Brain microvascular endothelial cell (primary cell): ENCODE data around the gene MPHOSPH9.

Experiments
- DNase-seq: peaks from one replicate; pipeline ENCODE4 v3.0.0-alpha.2; 2020
- H3K27ac ChIP-seq: fragments of 250-450 bp; sonication (Bioruptor Pico); 2 replicates; pipeline ENCODE4 v1.5.1; 2020; ENCODE audit warnings: mild to moderate bottlenecking, moderate library complexity
- H3K27me3 ChIP-seq: fragments of 250-450 bp; sonication (Bioruptor Pico); replicated peaks from 2 replicates; pipeline ENCODE4 v1.5.1; 2020; ENCODE audit warnings: mild to moderate bottlenecking
- H3K36me3 ChIP-seq: fragments of 250-450 bp; sonication (Bioruptor Pico); replicated peaks from 2 replicates; pipeline ENCODE4 v1.5.1; 2020; ENCODE audit warnings: mild to moderate bottlenecking
- H3K4me3 ChIP-seq: 2 replicates; pipeline ENCODE4 v1.5.1; 2011; ENCODE audit warnings: low read depth, mild to moderate bottlenecking, control low read depth, low read length, moderate library complexity
- in situ Hi-C: cut with HindIII; loops from 2 replicates; pipeline ENCODE4 v1.10.0; 2017; ENCODE audit warnings: low sequenced_read_pairs, low pct_ligation_motif_present
- TF ChIP-seq, protein P1 (sequence below): IDR thresholded peaks from 2 replicates; pipeline ENCODE4 v1.5.1; 2011; ENCODE audit warnings: low read depth, mild to moderate bottlenecking, moderate library complexity, low read length, control low read depth, inconsistent platforms; ENCODE audit errors: missing control alignments

The MPHOSPH9 gene

DNA sequence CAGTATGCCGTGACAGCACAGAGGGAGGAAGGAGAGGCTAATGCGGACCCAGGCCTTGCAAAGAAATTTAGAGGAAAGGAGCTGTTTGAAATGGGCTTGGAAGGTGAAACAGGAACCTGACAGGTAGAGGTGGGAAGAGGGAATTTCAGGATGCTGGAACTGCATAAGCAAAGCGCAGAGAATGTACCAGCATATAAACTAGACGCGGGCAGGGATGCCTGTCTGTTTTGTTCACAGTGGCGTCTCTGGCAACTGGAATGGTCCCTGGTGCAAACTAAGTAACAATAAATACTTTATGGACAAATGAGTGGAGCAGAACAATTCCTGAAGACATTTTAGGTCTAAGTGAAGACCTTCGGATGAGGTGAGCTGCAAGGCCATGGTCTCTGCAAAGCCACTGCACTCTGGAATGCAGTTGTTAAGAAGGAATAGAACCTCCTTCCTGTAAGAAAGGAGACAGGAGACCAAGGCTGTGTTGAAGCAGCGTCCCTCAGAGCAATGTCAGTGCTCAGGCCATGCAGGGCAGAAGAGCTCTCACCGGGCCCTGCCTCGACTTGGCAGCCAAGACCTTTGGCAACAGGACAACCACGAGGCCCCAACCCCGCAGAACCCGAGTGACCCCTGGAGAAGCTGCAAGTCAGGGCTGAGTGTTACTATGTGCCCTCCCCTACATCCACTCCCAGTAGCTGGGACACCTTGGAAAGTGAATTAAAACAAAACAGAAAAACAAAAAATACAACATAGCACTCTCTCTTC is 124.8 kb downstream of the MPHOSPH9 start:
- H3K27ac ChIP-seq: no peak overlapping the region
- no peaks in the 10 kb centered on the region for H3K36me3 ChIP-seq
- DNase-seq: no peak
- no peak overlapping the region for H3K4me3 ChIP-seq
- in situ Hi-C loops: no loop called here
- TF ChIP-seq, protein P1, sequence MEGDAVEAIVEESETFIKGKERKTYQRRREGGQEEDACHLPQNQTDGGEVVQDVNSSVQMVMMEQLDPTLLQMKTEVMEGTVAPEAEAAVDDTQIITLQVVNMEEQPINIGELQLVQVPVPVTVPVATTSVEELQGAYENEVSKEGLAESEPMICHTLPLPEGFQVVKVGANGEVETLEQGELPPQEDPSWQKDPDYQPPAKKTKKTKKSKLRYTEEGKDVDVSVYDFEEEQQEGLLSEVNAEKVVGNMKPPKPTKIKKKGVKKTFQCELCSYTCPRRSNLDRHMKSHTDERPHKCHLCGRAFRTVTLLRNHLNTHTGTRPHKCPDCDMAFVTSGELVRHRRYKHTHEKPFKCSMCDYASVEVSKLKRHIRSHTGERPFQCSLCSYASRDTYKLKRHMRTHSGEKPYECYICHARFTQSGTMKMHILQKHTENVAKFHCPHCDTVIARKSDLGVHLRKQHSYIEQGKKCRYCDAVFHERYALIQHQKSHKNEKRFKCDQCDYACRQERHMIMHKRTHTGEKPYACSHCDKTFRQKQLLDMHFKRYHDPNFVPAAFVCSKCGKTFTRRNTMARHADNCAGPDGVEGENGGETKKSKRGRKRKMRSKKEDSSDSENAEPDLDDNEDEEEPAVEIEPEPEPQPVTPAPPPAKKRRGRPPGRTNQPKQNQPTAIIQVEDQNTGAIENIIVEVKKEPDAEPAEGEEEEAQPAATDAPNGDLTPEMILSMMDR: no peak
- no peaks in the 10 kb centered on the region for H3K27me3 ChIP-seq

DNA sequence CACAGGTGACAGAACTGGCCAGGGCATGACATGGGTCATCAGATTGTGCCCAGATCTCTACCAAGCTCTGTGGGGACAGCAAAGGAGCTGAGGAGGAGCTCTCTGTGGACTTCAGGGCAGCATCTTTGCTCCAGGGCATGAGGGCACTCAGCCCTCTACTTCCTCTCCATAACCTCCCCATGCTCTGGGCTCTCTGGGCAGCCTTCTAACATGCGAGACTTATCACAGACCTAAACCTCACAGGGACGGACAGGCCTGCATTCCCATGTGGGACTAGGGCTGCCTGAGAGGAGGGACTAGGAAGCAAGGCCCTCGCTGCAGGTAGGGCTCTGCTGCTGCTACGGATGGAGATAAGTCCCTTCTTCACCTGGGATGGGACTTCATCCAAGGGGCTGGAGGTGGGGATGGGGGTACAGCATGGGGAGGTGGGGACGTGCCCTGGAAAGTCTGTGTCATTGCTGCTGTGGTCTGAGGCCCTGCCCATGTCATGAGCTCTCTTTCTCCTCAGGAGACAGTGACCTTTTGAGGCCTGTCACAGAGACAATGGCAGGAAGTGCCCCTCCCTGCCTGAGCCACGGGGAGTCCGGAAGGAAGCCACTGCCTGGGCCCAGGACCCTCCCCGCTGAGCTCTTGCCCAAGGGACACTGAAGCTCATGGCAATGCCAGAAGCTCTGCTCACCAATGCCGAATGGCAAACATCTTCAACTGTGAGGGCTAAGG is 126.1 kb downstream of the MPHOSPH9 start:
- in situ Hi-C loops: no loop called here
- no peak for DNase-seq
- TF ChIP-seq, protein P1: no peak

DNA sequence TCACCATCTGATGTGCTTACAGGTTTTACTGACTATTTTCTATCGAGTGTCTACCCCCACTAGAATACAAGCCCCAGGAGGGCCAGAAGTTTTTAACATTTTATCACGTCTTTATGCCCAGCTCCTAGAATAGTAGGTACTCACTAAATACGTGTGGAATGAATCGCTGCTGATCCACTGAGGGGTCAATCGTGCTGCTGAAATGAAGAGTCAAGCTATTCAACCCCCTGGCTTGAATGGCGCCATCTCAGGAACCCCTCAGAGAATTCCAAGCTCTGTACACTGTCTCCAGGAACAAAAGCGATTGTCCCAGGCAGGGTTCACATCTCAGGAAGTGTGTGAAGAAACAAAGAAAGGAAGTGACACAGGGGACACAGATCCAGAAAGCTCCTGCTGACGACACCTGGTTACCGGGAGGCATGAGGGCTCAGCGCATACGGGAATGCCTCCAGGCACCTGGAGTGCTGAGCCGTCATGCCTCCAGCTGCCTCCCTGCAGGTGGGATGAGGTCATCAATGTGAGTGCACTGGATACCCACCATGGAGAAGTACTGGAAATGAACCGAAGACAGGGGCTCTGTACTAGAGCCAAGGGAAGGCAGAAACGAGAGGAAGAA is 127.6 kb downstream of the MPHOSPH9 start:
- TF ChIP-seq, protein P1: no peak
- H3K27me3 ChIP-seq: no peaks in the 10 kb centered on the region
- in situ Hi-C loops: no loop called here
- H3K36me3 ChIP-seq: no peaks in the 10 kb centered on the region
- no peak for DNase-seq
- H3K27ac ChIP-seq: no peak overlapping the region
- no peak overlapping the region for H3K4me3 ChIP-seq

More for the DNA sequence above, 126.1 kb downstream of the MPHOSPH9 start:
- Histone ChIP-seq H3K4me3 (no peak overlapping the region), H3K27me3 (no peaks in the 10 kb centered on the region), H3K27ac (no peak overlapping the region), H3K36me3 (no peaks in the 10 kb centered on the region)

DNA sequence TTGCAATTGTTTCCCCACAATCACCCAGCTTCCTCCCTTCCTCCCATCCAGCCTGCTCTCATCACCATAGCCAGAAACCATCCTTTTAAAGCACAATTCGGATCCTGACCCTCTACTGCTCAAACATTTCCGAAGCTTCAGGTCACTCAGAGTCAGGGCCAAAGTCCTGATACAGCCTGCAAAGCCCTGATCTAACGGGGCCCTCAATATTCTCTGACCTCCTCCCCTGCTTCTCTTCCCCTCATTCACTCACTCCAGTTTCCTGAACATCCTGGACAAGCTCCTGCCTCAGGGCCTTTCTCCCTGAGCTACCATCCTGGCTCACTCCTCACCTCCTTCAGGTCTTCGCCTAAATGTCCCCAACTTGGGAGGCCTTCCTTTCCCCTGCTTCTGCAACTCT is 128.1 kb downstream of the MPHOSPH9 start:
- Histone ChIP-seq H3K4me3 (no peak overlapping the region), H3K27ac (no peak overlapping the region), H3K27me3 (no peaks in the 10 kb centered on the region), H3K36me3 (no peaks in the 10 kb centered on the region)
- TF ChIP-seq, protein P1: no peak
- in situ Hi-C loops: no loop called here
- DNase-seq: no peak
